Measurements from ENCODE around the gene FAM50B. TPM values are rescaled to one million over a fixed set of nuclear protein-coding genes. Genes with fewer than 3 reads are reported as not detected.

The FAM50B gene
- total RNA-seq, 1 experiment from 2014 or later = not detected

GRCh38 chr6:3867641-3868502 lies 18.7 kb downstream of the FAM50B start:
- in situ Hi-C loops (cut with HindIII; ENCODE audit: low sequenced_read_pairs) = no loop called here
- DNase-seq (ENCODE audit: low spot score) = no peak

GRCh38 chr6:3868544-3868943 lies 19.4 kb downstream of the FAM50B start:
- in situ Hi-C loops (cut with HindIII; ENCODE audit: low sequenced_read_pairs) = no loop called here
- DNase-seq (ENCODE audit: low spot score) = no peak

- DNase-seq (ENCODE audit: low spot score) = no peak
- in situ Hi-C loops (cut with HindIII; ENCODE audit: low sequenced_read_pairs) = no loop called here
These were observed 20.1 kb downstream of the FAM50B start for GRCh38 chr6:3869284-3869631.

- DNase-seq (ENCODE audit: low spot score) = no peak
- in situ Hi-C loops (cut with HindIII; ENCODE audit: low sequenced_read_pairs) = no loop called here
These were observed 20.7 kb downstream of the FAM50B start for GRCh38 chr6:3869632-3870527.

- in situ Hi-C loops (cut with HindIII; ENCODE audit: low sequenced_read_pairs) = no loop called here
These were observed 21.4 kb downstream of the FAM50B start for GRCh38 chr6:3870528-3870925.

GRCh38 chr6:3871515-3871914 lies 22.3 kb downstream of the FAM50B start:
- DNase-seq (ENCODE audit: low spot score) = no peak
- in situ Hi-C loops (cut with HindIII; ENCODE audit: low sequenced_read_pairs) = no loop called here

More at GRCh38 chr6:3870528-3870925, 21.4 kb downstream of the FAM50B start:
- no peak for DNase-seq (ENCODE audit: low spot score)

- in situ Hi-C loops (cut with HindIII; ENCODE audit: low sequenced_read_pairs) = no loop called here
These were observed 22.8 kb downstream of the FAM50B start for GRCh38 chr6:3871939-3872338.

GRCh38 chr6:3872370-3872854 lies 23.2 kb downstream of the FAM50B start:
- in situ Hi-C loops (cut with HindIII; ENCODE audit: low sequenced_read_pairs) = no loop called here
- DNase-seq (ENCODE audit: low spot score) = peak; percentile 5

More at GRCh38 chr6:3871939-3872338, 22.8 kb downstream of the FAM50B start:
- no peak for DNase-seq (ENCODE audit: low spot score)

- in situ Hi-C loops (cut with HindIII; ENCODE audit: low sequenced_read_pairs) = no loop called here
- no peak for DNase-seq (ENCODE audit: low spot score)
These were observed 23.9 kb downstream of the FAM50B start for GRCh38 chr6:3873051-3873450.

- in situ Hi-C loops (cut with HindIII; ENCODE audit: low sequenced_read_pairs) = no loop called here
- no peak for DNase-seq (ENCODE audit: low spot score)
These were observed 24.9 kb downstream of the FAM50B start for GRCh38 chr6:3874069-3874468.

- in situ Hi-C loops (cut with HindIII; ENCODE audit: low sequenced_read_pairs) = no loop called here
- no peak for DNase-seq (ENCODE audit: low spot score)
These were observed 26.3 kb downstream of the FAM50B start for GRCh38 chr6:3875486-3875885.

- in situ Hi-C loops (cut with HindIII; ENCODE audit: low sequenced_read_pairs) = no loop called here
- no peak for DNase-seq (ENCODE audit: low spot score)
These were observed 26.9 kb downstream of the FAM50B start for GRCh38 chr6:3876101-3876500.

- in situ Hi-C loops (cut with HindIII; ENCODE audit: low sequenced_read_pairs) = no loop called here
- no peak for DNase-seq (ENCODE audit: low spot score)
These were observed 27.7 kb downstream of the FAM50B start for GRCh38 chr6:3876866-3877265.

- in situ Hi-C loops (cut with HindIII; ENCODE audit: low sequenced_read_pairs) = no loop called here
- no peak for DNase-seq (ENCODE audit: low spot score)
These were observed 29.0 kb downstream of the FAM50B start for GRCh38 chr6:3878048-3878666.

GRCh38 chr6:3879194-3879952 lies 30.2 kb downstream of the FAM50B start:
- in situ Hi-C loops (cut with HindIII; ENCODE audit: low sequenced_read_pairs) = no loop called here
- no peak for DNase-seq (ENCODE audit: low spot score)

- in situ Hi-C loops (cut with HindIII; ENCODE audit: low sequenced_read_pairs) = no loop called here
- DNase-seq (ENCODE audit: low spot score) = no peak
These were observed 32.7 kb downstream of the FAM50B start for GRCh38 chr6:3881711-3882421.

- no peak for DNase-seq (ENCODE audit: low spot score)
- in situ Hi-C loops (cut with HindIII; ENCODE audit: low sequenced_read_pairs) = no loop called here
These were observed 33.3 kb downstream of the FAM50B start for GRCh38 chr6:3882431-3882830.

- in situ Hi-C loops (cut with HindIII; ENCODE audit: low sequenced_read_pairs) = no loop called here
- no peak for DNase-seq (ENCODE audit: low spot score)
These were observed 33.7 kb downstream of the FAM50B start for GRCh38 chr6:3882866-3883265.

All from G401 (cell line).